Smooth muscle cell (in vitro differentiated cells): ENCODE results near the gene TRAPPC6A. TPM values are rescaled to one million over a fixed set of nuclear protein-coding genes. Genes with fewer than 3 reads are reported as not detected.

Source experiments
- DNase-seq: peaks from one replicate; lab custom pipeline; 2025; ENCODE audit not compliant: unreplicated experiment; lab: John Stamatoyannopoulos, UW
- H2AFZ ChIP-seq: fragments of 200-600 bp; sonication (generic); 2 replicates; pipeline ENCODE4 v1.6.0; 2016; ENCODE audit warnings: antibody characterized with exemption, low read depth, mild to moderate bottlenecking
- H3F3A ChIP-seq: fragments of 200-600 bp; sonication (generic); 2 replicates; pipeline ENCODE4 v1.6.0; 2017; ENCODE audit warnings: antibody characterized with exemption, low read depth
- H3K27ac ChIP-seq: fragments of 200-600 bp; sonication (generic); 2 replicates; pipeline ENCODE4 v1.5.1; 2016; ENCODE audit warnings: low read depth, mild to moderate bottlenecking
- H3K27me3 ChIP-seq: fragments of 200-600 bp; sonication (generic); 2 replicates; pipeline ENCODE4 v1.6.1; 2016; ENCODE audit warnings: low read depth, mild to moderate bottlenecking
- H3K36me3 ChIP-seq: fragments of 200-600 bp; sonication (generic); 2 replicates; pipeline ENCODE4 v1.5.1; 2016; ENCODE audit warnings: low read depth
- H3K4me1 ChIP-seq: fragments of 200-600 bp; sonication (generic); 2 replicates; pipeline ENCODE4 v1.5.1; 2016; ENCODE audit warnings: low read depth
- H3K4me2 ChIP-seq: fragments of 200-600 bp; sonication (generic); 2 replicates; pipeline ENCODE4 v1.6.0; 2016; ENCODE audit warnings: mild to moderate bottlenecking
- H3K4me3 ChIP-seq: fragments of 200-600 bp; sonication (generic); 2 replicates; pipeline ENCODE4 v1.5.1; 2016; ENCODE audit warnings: mild to moderate bottlenecking
- H3K79me2 ChIP-seq: fragments of 200-600 bp; sonication (generic); 2 replicates; pipeline ENCODE4 v1.6.0; 2016; ENCODE audit warnings: low read depth, mild to moderate bottlenecking
- H3K9ac ChIP-seq: fragments of 200-600 bp; sonication (generic); 2 replicates; pipeline ENCODE4 v1.6.0; 2016; ENCODE audit warnings: low read depth
- H3K9me3 ChIP-seq: fragments of 200-600 bp; sonication (generic); replicated peaks from 2 replicates; pipeline ENCODE4 v1.5.1; 2016; ENCODE audit warnings: low read depth
- H4K20me1 ChIP-seq: fragments of 200-600 bp; sonication (generic); 2 replicates; pipeline ENCODE4 v1.6.0; 2016; ENCODE audit warnings: low read depth
- WGBS: methylation state at CpG from one replicate; pipeline ENCODE4 v1.1.7; 2016; ENCODE audit warnings: low lambda C conversion rate; 5-methylcytosine and 5-hydroxymethylcytosine counted together
- polyA plus RNA-seq: library from polyadenylated mRNA; unstranded; fragments of >200 nt; fragmentation: Nextera tagmentation; extraction: Ambion mirVana; gene quantifications from 2 replicates; pipeline ENCODE4 v1.2.1, GENCODE V29; 2016
- total RNA-seq: library from RNA; depleted of rRNA; stranded (reverse); fragments of >200 nt; gene quantifications from 2 replicates; pipeline ENCODE4 v1.2.3, GENCODE V29; 2014
- TF ChIP-seq, protein P1 (sequence below): fragments of 200-600 bp; sonication (generic); IDR thresholded peaks from 2 replicates; pipeline ENCODE4 v1.5.1; 2017; ENCODE audit warnings: borderline replicate concordance, mild to moderate bottlenecking, antibody characterized with exemption; ENCODE audit not compliant: insufficient read depth, poor library complexity, severe bottlenecking

The TRAPPC6A gene
- total and polyA plus RNA-seq, 2 experiments from 2014 or later: 10.2 to 32.2 TPM

DNA sequence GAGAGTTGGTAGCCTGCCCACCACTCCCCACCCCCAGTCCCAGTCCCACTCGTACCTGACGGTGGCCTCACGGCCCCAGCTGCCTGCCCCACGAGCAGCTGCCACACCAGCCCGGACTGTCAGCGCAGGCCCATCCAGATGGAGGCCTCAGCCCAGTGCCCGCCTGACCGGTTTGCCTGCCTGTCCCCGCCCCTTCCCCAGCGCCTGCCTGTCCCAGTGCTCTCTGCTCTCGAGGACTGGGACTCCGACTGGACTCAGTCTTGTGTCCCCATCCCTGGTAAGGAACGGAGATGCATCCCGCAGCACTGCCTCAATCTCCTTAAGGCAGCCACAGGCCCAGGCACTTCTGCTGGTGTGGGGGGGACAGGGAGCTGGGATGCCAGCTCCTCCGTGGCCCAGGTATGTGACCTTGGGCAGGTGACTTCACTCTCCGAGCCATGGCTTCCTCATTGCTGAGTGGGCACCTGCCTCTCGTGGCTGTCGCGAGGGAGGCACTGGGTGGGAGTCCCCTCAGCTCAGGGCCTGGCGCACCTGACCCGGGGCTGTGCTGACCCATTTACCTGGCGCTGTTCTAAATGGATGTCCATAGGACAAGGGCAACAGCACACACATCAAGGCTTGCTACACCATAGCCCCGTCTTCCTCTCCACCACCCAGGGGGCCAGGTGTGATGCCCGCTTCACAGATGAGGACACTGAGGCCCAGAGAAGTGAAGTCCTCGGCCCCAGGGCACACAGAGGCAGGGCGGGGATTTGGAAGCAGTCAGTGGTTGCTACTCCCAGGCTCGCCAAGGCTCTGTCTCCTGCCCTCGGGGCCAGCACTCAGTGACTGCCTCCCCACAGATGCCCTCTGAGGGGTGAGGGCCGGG is 16.9 kb downstream of the TRAPPC6A start, which contains the start of gene NKPD1:
Gene NKPD1, minus strand, starts transcription at position 113 of the 868 bp plus-strand sequence. CDS start 832 bp downstream, outside the sequence.
- no peak within 1 kb of the TSS for H3K4me3 ChIP-seq
- H3K4me2 ChIP-seq: no peak within 1 kb of the TSS
- H3K4me1 ChIP-seq: no peaks in the 10 kb centered on the region
- no peak for DNase-seq
- H3F3A ChIP-seq: no peaks in the 10 kb centered on the region
- H3K27ac ChIP-seq: no peak within 1 kb of the TSS
- H4K20me1 ChIP-seq: no peaks in the 10 kb centered on the region
- TF ChIP-seq, protein P1, sequence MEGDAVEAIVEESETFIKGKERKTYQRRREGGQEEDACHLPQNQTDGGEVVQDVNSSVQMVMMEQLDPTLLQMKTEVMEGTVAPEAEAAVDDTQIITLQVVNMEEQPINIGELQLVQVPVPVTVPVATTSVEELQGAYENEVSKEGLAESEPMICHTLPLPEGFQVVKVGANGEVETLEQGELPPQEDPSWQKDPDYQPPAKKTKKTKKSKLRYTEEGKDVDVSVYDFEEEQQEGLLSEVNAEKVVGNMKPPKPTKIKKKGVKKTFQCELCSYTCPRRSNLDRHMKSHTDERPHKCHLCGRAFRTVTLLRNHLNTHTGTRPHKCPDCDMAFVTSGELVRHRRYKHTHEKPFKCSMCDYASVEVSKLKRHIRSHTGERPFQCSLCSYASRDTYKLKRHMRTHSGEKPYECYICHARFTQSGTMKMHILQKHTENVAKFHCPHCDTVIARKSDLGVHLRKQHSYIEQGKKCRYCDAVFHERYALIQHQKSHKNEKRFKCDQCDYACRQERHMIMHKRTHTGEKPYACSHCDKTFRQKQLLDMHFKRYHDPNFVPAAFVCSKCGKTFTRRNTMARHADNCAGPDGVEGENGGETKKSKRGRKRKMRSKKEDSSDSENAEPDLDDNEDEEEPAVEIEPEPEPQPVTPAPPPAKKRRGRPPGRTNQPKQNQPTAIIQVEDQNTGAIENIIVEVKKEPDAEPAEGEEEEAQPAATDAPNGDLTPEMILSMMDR: no peak
- no peak within 1 kb of the TSS for H2AFZ ChIP-seq
- no peak within 1 kb of the TSS for H3K9ac ChIP-seq
- H3K27me3 ChIP-seq: no peaks in the 10 kb centered on the region
- WGBS: 66% methylated on average over 28 of the region's 29 CpGs
- H3K9me3 ChIP-seq: no peaks in the 10 kb centered on the region
- H3K36me3 ChIP-seq: no peaks in the 10 kb centered on the region
- H3K79me2 ChIP-seq: no peaks in the 10 kb centered on the region

DNA sequence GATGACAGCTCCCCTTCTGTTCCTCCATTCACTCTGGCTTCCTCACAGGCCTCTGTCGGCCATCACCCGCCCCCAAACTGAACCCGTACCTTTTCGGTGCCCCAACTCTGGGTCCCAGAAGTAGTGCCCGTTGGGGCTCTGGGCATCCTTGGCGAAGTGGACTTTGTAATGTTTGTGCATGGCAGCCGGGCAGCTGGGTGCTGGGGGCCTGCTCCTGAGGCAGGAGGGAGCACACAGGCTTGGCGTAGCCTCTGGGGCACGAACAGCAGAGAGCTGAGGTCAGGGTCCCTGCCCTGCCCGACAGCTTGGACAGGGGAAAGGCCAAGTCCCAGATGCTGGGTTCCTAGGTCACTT is 18.1 kb downstream of the TRAPPC6A start:
- TF ChIP-seq, protein P1: no peak
- Histone ChIP-seq H3K79me2 (no peaks in the 10 kb centered on the region), H3K9ac (no peak overlapping the region), H3K27me3 (no peaks in the 10 kb centered on the region), H4K20me1 (no peaks in the 10 kb centered on the region), H3K4me2 (no peak overlapping the region), H3K4me1 (no peaks in the 10 kb centered on the region), H2AFZ (no peak overlapping the region), H3K9me3 (no peaks in the 10 kb centered on the region), H3K27ac (no peak overlapping the region), H3K36me3 (no peaks in the 10 kb centered on the region), H3K4me3 (no peak overlapping the region), H3F3A (no peaks in the 10 kb centered on the region)
- DNase-seq: no peak
- 93% methylated on average over 10 of the region's 10 CpGs for WGBS

DNA sequence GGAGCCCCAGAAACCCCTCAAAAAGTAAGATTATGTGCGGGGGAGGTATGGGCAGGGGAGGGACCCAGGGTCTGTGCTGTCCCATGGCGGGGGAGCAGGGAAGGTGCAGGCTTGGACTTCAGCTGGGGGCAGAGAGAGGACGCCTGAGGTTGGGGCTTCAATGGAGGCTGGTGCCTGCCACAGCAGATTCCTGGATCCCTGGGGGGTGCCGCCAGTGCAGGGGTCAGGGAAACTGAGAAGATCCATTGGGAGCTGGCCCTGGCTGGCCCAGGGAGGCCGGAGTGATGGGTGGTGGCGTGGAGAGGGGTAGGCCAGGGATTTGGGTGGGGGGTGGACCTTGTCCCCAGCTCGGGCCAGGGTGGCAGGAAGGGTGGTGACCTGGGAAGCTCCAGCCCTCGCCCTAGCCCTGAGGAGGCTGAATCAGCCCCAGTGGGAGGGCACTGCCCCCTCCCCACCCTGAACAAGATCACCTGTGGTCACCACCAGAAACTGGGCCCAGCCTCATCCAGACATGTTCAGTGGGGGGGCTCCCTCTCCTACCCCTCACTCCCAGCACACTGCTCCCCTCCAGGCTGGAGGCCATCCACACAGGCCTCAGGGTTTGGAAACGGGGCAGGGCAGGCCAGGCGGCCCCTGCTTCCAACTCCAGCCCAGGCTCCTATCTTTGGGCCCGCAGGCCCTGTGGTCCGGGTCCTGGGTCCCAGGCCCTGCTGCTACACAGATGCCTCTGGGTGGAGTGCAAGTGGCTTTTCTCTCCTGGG is 18.6 kb downstream of the TRAPPC6A start:
- no peaks in the 10 kb centered on the region for H3K27me3 ChIP-seq
- peaks cover under 1% of the 10 kb centered on the region for H3K4me1 ChIP-seq
- H3F3A ChIP-seq: no peaks in the 10 kb centered on the region
- H3K9me3 ChIP-seq: no peaks in the 10 kb centered on the region
- TF ChIP-seq, protein P1: no peak
- no peak for DNase-seq
- H3K36me3 ChIP-seq: no peaks in the 10 kb centered on the region
- no peak overlapping the region for H3K4me2 ChIP-seq
- H4K20me1 ChIP-seq: peaks cover under 1% of the 10 kb centered on the region
- H3K27ac ChIP-seq: no peak overlapping the region
- WGBS: 95% methylated on average over 10 of the region's 12 CpGs
- no peaks in the 10 kb centered on the region for H3K79me2 ChIP-seq
- no peak overlapping the region for H3K4me3 ChIP-seq
- H2AFZ ChIP-seq: no peak overlapping the region
- H3K9ac ChIP-seq: no peak overlapping the region
